ENCODE results near the gene CARHSP1. TPM values are rescaled to one million over a fixed set of nuclear protein-coding genes. Genes with fewer than 3 reads are reported as not detected.
"Not testable (repeated sequence)": the region's sequence is repeated elsewhere in the genome, so short reads cannot be mapped to it uniquely, and the experiment has no call there.

Gene CARHSP1
- total RNA-seq, 1 donor from 2014 or later: 151 TPM

- Histone ChIP-seq H3K27ac (no peak overlapping the region), H3K4me1 (no peaks in the 10 kb centered on the region), H3K4me3 (no peak overlapping the region), H3K9me3 (no peaks in the 10 kb centered on the region), H3K36me3 (peaks cover 89 to 96% of the 10 kb centered on the region in 2 donors), H3K27me3 (no peaks in the 10 kb centered on the region)
- TF ChIP-seq CTCF (IDR thresholded peaks at IDR 0.05): no peak
- no peak for DNase-seq (ENCODE audit: low spot score in 2 of 2)
- intact Hi-C loops (cut with DNase I): no loop called here
Observed at GRCh38 chr16:8808009-8808408, 60.8 kb downstream of the CARHSP1 start.

- H3K27me3 ChIP-seq: no peaks in the 10 kb centered on the region
- intact Hi-C loops (cut with DNase I): no loop called here
- no peak for TF ChIP-seq CTCF (IDR thresholded peaks at IDR 0.05)
- H3K27ac ChIP-seq: no peak overlapping the region
- DNase-seq (ENCODE audit: low spot score in 2 of 2): no peak
- peaks cover 89 to 96% of the 10 kb centered on the region in 2 donors for H3K36me3 ChIP-seq
- H3K4me3 ChIP-seq: no peak overlapping the region
- H3K4me1 ChIP-seq: no peaks in the 10 kb centered on the region
- no peaks in the 10 kb centered on the region for H3K9me3 ChIP-seq
Observed at GRCh38 chr16:8807189-8807588, 61.6 kb downstream of the CARHSP1 start.

- peaks cover 89 to 96% of the 10 kb centered on the region in 2 donors for H3K36me3 ChIP-seq
- no peak overlapping the region for H3K27ac ChIP-seq
- intact Hi-C loops (cut with DNase I): no loop called here
- no peaks in the 10 kb centered on the region for H3K4me1 ChIP-seq
- H3K9me3 ChIP-seq: no peaks in the 10 kb centered on the region
- DNase-seq (ENCODE audit: low spot score in 2 of 2): no peak
- TF ChIP-seq CTCF (IDR thresholded peaks at IDR 0.05): no peak
- H3K27me3 ChIP-seq: no peaks in the 10 kb centered on the region
- H3K4me3 ChIP-seq: no peak overlapping the region
Observed at GRCh38 chr16:8806272-8806983, 62.4 kb downstream of the CARHSP1 start.

- intact Hi-C loops (cut with DNase I): no loop called here
- no peak for TF ChIP-seq CTCF (IDR thresholded peaks at IDR 0.05)
- Histone ChIP-seq H3K4me3 (no peak overlapping the region), H3K36me3 (peaks cover 70 to 79% of the 10 kb centered on the region in 2 donors), H3K27ac (no peak overlapping the region), H3K27me3 (no peaks in the 10 kb centered on the region), H3K9me3 (no peaks in the 10 kb centered on the region), H3K4me1 (peaks cover 1 to 12% of the 10 kb centered on the region in 2 donors)
- no peak for DNase-seq (ENCODE audit: low spot score in 2 of 2)
Observed at GRCh38 chr16:8804313-8804712, 64.5 kb downstream of the CARHSP1 start.

GRCh38 chr16:8803733-8804132 lies 65.1 kb downstream of the CARHSP1 start:
- H3K9me3 ChIP-seq; H3K27me3 ChIP-seq; H3K27ac ChIP-seq; DNase-seq (ENCODE audit: low spot score in 2 of 2); H3K4me3 ChIP-seq; intact Hi-C loops (cut with DNase I): not testable (repeated sequence)
- peaks cover 5 to 17% of the 10 kb centered on the region in 2 donors for H3K4me1 ChIP-seq
- peaks cover 64 to 74% of the 10 kb centered on the region in 2 donors for H3K36me3 ChIP-seq

Other genes with a start within 250 kb of the CARHSP1 start
- 31.7 TPM for gene METTL22, start 247.3 kb downstream of the CARHSP1 start, total RNA-seq
- gene ABAT, start 194.4 kb downstream of the CARHSP1 start, total RNA-seq: 1.8 TPM
- 1.5 TPM for gene TMEM186, start 71.4 kb downstream of the CARHSP1 start, total RNA-seq
- 17.9 TPM for gene PMM2, start 71.2 kb downstream of the CARHSP1 start, total RNA-seq
- not detected for gene LITAFD, start 13.3 kb upstream of the CARHSP1 start, total RNA-seq
- 55.3 TPM for gene USP7, start 94.9 kb upstream of the CARHSP1 start, total RNA-seq
- 22.0 TPM for gene HAPSTR1, start 222.6 kb upstream of the CARHSP1 start, total RNA-seq

Data from ascending aorta (tissue), 2 donors.